ENCODE measurements around the gene MED15. TPM values are rescaled to one million over a fixed set of nuclear protein-coding genes. Genes with fewer than 3 reads are reported as not detected.
"Not testable (repeated sequence)": the region's sequence is repeated elsewhere in the genome, so short reads cannot be mapped to it uniquely, and the experiment has no call there.

MED15 gene
- total RNA-seq, 2 experiments from 2014 or later = 93.3 to 97.4 TPM

- Mint-ChIP-seq H3K27me3 (no peaks in the 10 kb centered on the region), H3K36me3 (peaks cover 36% of the 10 kb centered on the region), H3K27ac (peak overlapping the region; percentile 10), H3K4me1 (ENCODE audit: low read depth) (peaks cover 26% of the 10 kb centered on the region), H3K4me3 (no peak overlapping the region), H3K9me3 (no peaks in the 10 kb centered on the region)
- CTCF ChIA-PET = interaction anchor here (1.8 kb wide), 1 partner anchor 27 kb away, joined by 7 read pairs; no protein-coding TSS in a partner anchor
- intact Hi-C loops (cut with micrococcal nuclease) = no loop called here
- DNase-seq = no peak
- POLR2A ChIA-PET = no interaction called here
These were observed 29.9 kb downstream of the MED15 start for GRCh38 chr22:20537325-20537756.

- Mint-ChIP-seq H3K36me3 (peaks cover 40% of the 10 kb centered on the region), H3K27ac (no peak overlapping the region), H3K4me1 (ENCODE audit: low read depth) (peaks cover 25% of the 10 kb centered on the region), H3K27me3 (no peaks in the 10 kb centered on the region), H3K4me3 (no peak overlapping the region), H3K9me3 (no peaks in the 10 kb centered on the region)
- CTCF ChIA-PET = interaction anchor here (0.5 to 1.8 kb wide), 3 partner anchors 27 to 33 kb away, joined by 3 to 7 read pairs (median 3); no protein-coding TSS in a partner anchor
- DNase-seq = no peak
- intact Hi-C loops (cut with micrococcal nuclease) = no loop called here
- POLR2A ChIA-PET = no interaction called here
These were observed 30.6 kb downstream of the MED15 start for GRCh38 chr22:20537983-20538382.

GRCh38 chr22:20538875-20539274 lies 31.5 kb downstream of the MED15 start:
- H3K9me3 Mint-ChIP-seq; intact Hi-C loops (cut with micrococcal nuclease); H3K4me3 Mint-ChIP-seq; DNase-seq; H3K27me3 Mint-ChIP-seq; H3K27ac Mint-ChIP-seq; POLR2A ChIA-PET: not testable (repeated sequence)
- CTCF ChIA-PET = interaction anchor here (1.2 to 1.8 kb wide), 2 partner anchors 26 to 32 kb away, joined by 3 to 7 read pairs; no protein-coding TSS in a partner anchor
- H3K36me3 Mint-ChIP-seq = peaks cover 42% of the 10 kb centered on the region
- H3K4me1 Mint-ChIP-seq (ENCODE audit: low read depth) = peaks cover 20% of the 10 kb centered on the region

GRCh38 chr22:20542055-20542454 lies 34.6 kb downstream of the MED15 start:
- H3K4me3 Mint-ChIP-seq = no peak overlapping the region
- intact Hi-C loops (cut with micrococcal nuclease) = no loop called here
- peaks cover 48% of the 10 kb centered on the region for H3K36me3 Mint-ChIP-seq
- H3K27ac Mint-ChIP-seq = no peak overlapping the region
- ChIA-PET CTCF (no interaction called here), POLR2A (no interaction called here)
- peaks cover 34% of the 10 kb centered on the region for H3K4me1 Mint-ChIP-seq (ENCODE audit: low read depth)
- H3K9me3 Mint-ChIP-seq = no peaks in the 10 kb centered on the region
- DNase-seq = no peak
- no peaks in the 10 kb centered on the region for H3K27me3 Mint-ChIP-seq

GRCh38 chr22:20542736-20543135 lies 35.3 kb downstream of the MED15 start:
- no peaks in the 10 kb centered on the region for H3K27me3 Mint-ChIP-seq
- POLR2A ChIA-PET = no interaction called here
- H3K4me1 Mint-ChIP-seq (ENCODE audit: low read depth) = peaks cover 39% of the 10 kb centered on the region
- DNase-seq = no peak
- H3K4me3 Mint-ChIP-seq = no peak overlapping the region
- CTCF ChIA-PET = interaction anchor here (1.5 kb wide), 1 partner anchor 20 kb away, joined by 5 read pairs; no protein-coding TSS in a partner anchor
- H3K9me3 Mint-ChIP-seq = no peaks in the 10 kb centered on the region
- peaks cover 45% of the 10 kb centered on the region for H3K36me3 Mint-ChIP-seq
- intact Hi-C loops (cut with micrococcal nuclease) = no loop called here
- peak overlapping the region; percentile 26 for H3K27ac Mint-ChIP-seq

- H3K9me3 Mint-ChIP-seq; CTCF ChIA-PET; DNase-seq; POLR2A ChIA-PET; H3K4me3 Mint-ChIP-seq; intact Hi-C loops (cut with micrococcal nuclease); H3K27me3 Mint-ChIP-seq: not testable (repeated sequence)
- Mint-ChIP-seq H3K36me3 (peaks cover 28% of the 10 kb centered on the region), H3K4me1 (ENCODE audit: low read depth) (peaks cover 60% of the 10 kb centered on the region), H3K27ac (peak overlapping the region; percentile 46)
These were observed 37.9 kb downstream of the MED15 start for GRCh38 chr22:20545318-20545634.

GRCh38 chr22:20545681-20546521 lies 38.5 kb downstream of the MED15 start:
- Mint-ChIP-seq H3K4me1 (ENCODE audit: low read depth) (peaks cover 66% of the 10 kb centered on the region), H3K27ac (peak overlapping the region; percentile 46), H3K27me3 (no peaks in the 10 kb centered on the region), H3K36me3 (peaks cover 24% of the 10 kb centered on the region), H3K4me3 (no peak overlapping the region), H3K9me3 (no peaks in the 10 kb centered on the region)
- POLR2A ChIA-PET = interaction anchor here (0.5 kb wide), 1 partner anchor 17 kb away, joined by 6 read pairs; no protein-coding TSS in a partner anchor
- intact Hi-C loops (cut with micrococcal nuclease) = no loop called here
- no peak for DNase-seq
- CTCF ChIA-PET = interaction anchor here (16.7 kb wide), 1 partner anchor 23 kb away, joined by 292 read pairs; no protein-coding TSS in a partner anchor

- H3K9me3 Mint-ChIP-seq = no peaks in the 10 kb centered on the region
These were observed 39.1 kb downstream of the MED15 start for GRCh38 chr22:20546541-20546950.

GRCh38 chr22:20547029-20547428 lies 39.6 kb downstream of the MED15 start:
- Mint-ChIP-seq H3K4me1 (ENCODE audit: low read depth) (peaks cover 78% of the 10 kb centered on the region), H3K36me3 (peaks cover 27% of the 10 kb centered on the region), H3K27ac (no peak overlapping the region), H3K4me3 (no peak overlapping the region), H3K9me3 (no peaks in the 10 kb centered on the region), H3K27me3 (no peaks in the 10 kb centered on the region)
- no peak for DNase-seq
- intact Hi-C loops (cut with micrococcal nuclease) = no loop called here
- POLR2A ChIA-PET = no interaction called here
- CTCF ChIA-PET = interaction anchor here (0.9 to 16.7 kb wide), 2 partner anchors 10 to 21 kb away, joined by 4 to 292 read pairs; no protein-coding TSS in a partner anchor

More at GRCh38 chr22:20546541-20546950, 39.1 kb downstream of the MED15 start:
- ChIA-PET CTCF (interaction anchor here (16.7 kb wide), 1 partner anchor 22 kb away, joined by 292 read pairs; no protein-coding TSS in a partner anchor), POLR2A (no interaction called here)
- Mint-ChIP-seq H3K4me1 (ENCODE audit: low read depth) (peaks cover 73% of the 10 kb centered on the region), H3K36me3 (peaks cover 26% of the 10 kb centered on the region), H3K4me3 (no peak overlapping the region), H3K27ac (no peak overlapping the region), H3K27me3 (no peaks in the 10 kb centered on the region)
- DNase-seq = no peak
- intact Hi-C loops (cut with micrococcal nuclease) = no loop called here

GRCh38 chr22:20548806-20549205 lies 41.4 kb downstream of the MED15 start:
- intact Hi-C loops (cut with micrococcal nuclease) = no loop called here
- H3K4me3 Mint-ChIP-seq = no peak overlapping the region
- no peaks in the 10 kb centered on the region for H3K9me3 Mint-ChIP-seq

GRCh38 chr22:20549232-20549841 lies 41.9 kb downstream of the MED15 start:
- ChIA-PET CTCF (interaction anchor here (1.1 to 16.7 kb wide), 7 partner anchors 17 to 42 kb away, joined by 3 to 292 read pairs (median 5); partner anchors contain the start of gene MED15), POLR2A (interaction anchor here (0.6 to 5.9 kb wide), 4 partner anchors 16 to 41 kb away, joined by 3 to 47 read pairs (median 24); partner anchors contain the start of gene MED15)
- peaks cover 88% of the 10 kb centered on the region for H3K4me1 Mint-ChIP-seq (ENCODE audit: low read depth)
- no peaks in the 10 kb centered on the region for H3K9me3 Mint-ChIP-seq
- H3K36me3 Mint-ChIP-seq = peaks cover 27% of the 10 kb centered on the region
- peak overlapping the region; percentile 69 for H3K4me3 Mint-ChIP-seq
- DNase-seq = peak; percentile 69
- H3K27ac Mint-ChIP-seq = peak overlapping the region; percentile 100
- H3K27me3 Mint-ChIP-seq = no peaks in the 10 kb centered on the region
- intact Hi-C loops (cut with micrococcal nuclease) = no loop called here

More at GRCh38 chr22:20548806-20549205, 41.4 kb downstream of the MED15 start:
- peak overlapping the region; percentile 100 for H3K27ac Mint-ChIP-seq
- ChIA-PET POLR2A (interaction anchor here (1.7 to 5.9 kb wide), 2 partner anchors 16 to 17 kb away, joined by 4 to 47 read pairs; no protein-coding TSS in a partner anchor), CTCF (interaction anchor here (1.4 to 16.7 kb wide), 4 partner anchors 16 to 41 kb away, joined by 4 to 292 read pairs (median 6); partner anchors contain the start of gene MED15)
- DNase-seq = no peak
- H3K27me3 Mint-ChIP-seq = no peaks in the 10 kb centered on the region
- H3K4me1 Mint-ChIP-seq (ENCODE audit: low read depth) = peaks cover 88% of the 10 kb centered on the region
- H3K36me3 Mint-ChIP-seq = peaks cover 28% of the 10 kb centered on the region

All from activated CD4-positive, alpha-beta memory T cell treated with anti-CD3 and anti-CD28 coated beads for 36 hours (primary cell).